A673 (cell line): ENCODE measurements around the gene HLA-DOB.

Experiments used
- CTCF ChIP-seq: fragments of 300-800, 200-600 bp; sonication (generic); conservative IDR thresholded peaks from 2 replicates; pipeline ENCODE4 v1.5.1; 2017; ENCODE audit warnings: low read depth, mild to moderate bottlenecking, antibody characterized with exemption, low read length, moderate library complexity, mixed read lengths
- EZH2 ChIP-seq: fragments of 200-600 bp; sonication (generic); IDR thresholded peaks from 2 replicates; pipeline ENCODE4 v1.6.1; 2017; ENCODE audit warnings: borderline replicate concordance, low read depth, mild to moderate bottlenecking, mixed read lengths, antibody characterized with exemption, low read length; ENCODE audit not compliant: poor library complexity, severe bottlenecking

- TF ChIP-seq CTCF (no peak), EZH2 (no peak)
Measured at GRCh38 chr6:32844839-32845383, 28.1 kb upstream of the HLA-DOB start.
